GM19193 (cell line): ENCODE results near the gene KCTD12.

Source experiments
- POLR2A ChIP-seq: IDR thresholded peaks from 4 replicates; pipeline ENCODE4 v1.6.1; 2011; ENCODE audit not compliant: insufficient read depth, insufficient read length; ENCODE audit errors: extremely low read depth

Gene KCTD12

GRCh38 chr13:76892488-76892887 is 6.3 kb upstream of the KCTD12 start:
- no peak for TF ChIP-seq POLR2A

- no peak for TF ChIP-seq POLR2A
Observed at GRCh38 chr13:76890021-76890420, 3.8 kb upstream of the KCTD12 start.

GRCh38 chr13:76889254-76889653 is 3.0 kb upstream of the KCTD12 start:
- TF ChIP-seq POLR2A: no peak

GRCh38 chr13:76888421-76888820 is 2.2 kb upstream of the KCTD12 start:
- TF ChIP-seq POLR2A: no peak

GRCh38 chr13:76887076-76887563 is 915 bp upstream of the KCTD12 start:
- no peak for TF ChIP-seq POLR2A

GRCh38 chr13:76886005-76886291 is 257 bp downstream of the KCTD12 start:
- TF ChIP-seq POLR2A: no peak

GRCh38 chr13:76885203-76886004 is 801 bp downstream of the KCTD12 start:
- TF ChIP-seq POLR2A: no peak

GRCh38 chr13:76884907-76885202 is 1.4 kb downstream of the KCTD12 start:
- no peak for TF ChIP-seq POLR2A

- no peak for TF ChIP-seq POLR2A
Observed at GRCh38 chr13:76884186-76884906, 1.9 kb downstream of the KCTD12 start.

- TF ChIP-seq POLR2A: no peak
Observed at GRCh38 chr13:76883236-76883635, 3.0 kb downstream of the KCTD12 start.

GRCh38 chr13:76882431-76882830 is 3.8 kb downstream of the KCTD12 start:
- TF ChIP-seq POLR2A: no peak

- no peak for TF ChIP-seq POLR2A
Observed at GRCh38 chr13:76879883-76880270, 6.3 kb downstream of the KCTD12 start.

GRCh38 chr13:76879203-76879882 is 6.9 kb downstream of the KCTD12 start:
- TF ChIP-seq POLR2A: no peak

- no peak for TF ChIP-seq POLR2A
Observed at GRCh38 chr13:76878043-76878442, 8.2 kb downstream of the KCTD12 start.

- no peak for TF ChIP-seq POLR2A
Observed at GRCh38 chr13:76875271-76875815, 10.9 kb downstream of the KCTD12 start.

GRCh38 chr13:76874479-76874878 is 11.7 kb downstream of the KCTD12 start:
- no peak for TF ChIP-seq POLR2A

GRCh38 chr13:76873445-76873844 is 12.8 kb downstream of the KCTD12 start:
- TF ChIP-seq POLR2A: no peak

GRCh38 chr13:76872675-76873074 is 13.5 kb downstream of the KCTD12 start:
- no peak for TF ChIP-seq POLR2A
